Cardiac muscle cell (in vitro differentiated cells and primary cell): ENCODE results near the gene CMIP. TPM values are rescaled to one million over a fixed set of nuclear protein-coding genes. Genes with fewer than 3 reads are reported as not detected.
A peak's percentile ranks its signal among the peaks of the same experiment; 100 is the strongest.

Experiments used
- DNase-seq, 2 donors: peaks; one replicate each; pipeline versions ENCODE4 v3.0.0 to v3.0.0-alpha.2; 2010 to 2017; ENCODE audit warnings: low read depth in 1 of 2, low spot score in 1 of 2
- H3K27ac ChIP-seq: fragments of 200-600 bp; sonication (generic); 2 replicates; pipeline ENCODE4 v1.5.1; 2016
- H3K27me3 ChIP-seq: fragments of 200-600 bp; sonication (generic); 2 replicates; pipeline ENCODE4 v1.6.0; 2016; ENCODE audit warnings: control low read depth
- H3K36me3 ChIP-seq: fragments of 200-600 bp; sonication (generic); 2 replicates; pipeline ENCODE4 v1.5.1; 2016; ENCODE audit warnings: control low read depth
- H3K4me1 ChIP-seq: fragments of 200-600 bp; sonication (generic); 2 replicates; pipeline ENCODE4 v1.8.1; 2017; ENCODE audit warnings: low read depth, mild to moderate bottlenecking, mixed run types
- H3K4me3 ChIP-seq: fragments of 200-600 bp; sonication (generic); 2 replicates; pipeline ENCODE4 v1.5.1; 2016; ENCODE audit warnings: mild to moderate bottlenecking
- H3K9me3 ChIP-seq: fragments of 200-600 bp; sonication (generic); 2 replicates; pipeline ENCODE4 v1.5.1; 2017; ENCODE audit warnings: low read depth, mild to moderate bottlenecking, control low read depth
- CTCF ChIP-seq: IDR thresholded peaks from 2 replicates; pipeline ENCODE4 v1.5.1; 2012; ENCODE audit warnings: low read depth, mild to moderate bottlenecking, low read length
- polyA plus RNA-seq: library from polyadenylated mRNA; unstranded; fragments of >200 nt; fragmentation: Nextera tagmentation; extraction: Ambion mirVana; gene quantifications from 2 replicates; pipeline ENCODE4 v1.2.1, GENCODE V29; 2016
- total RNA-seq: library from RNA; depleted of rRNA; stranded (reverse); fragments of >200 nt; gene quantifications from 2 replicates; pipeline ENCODE4 v1.2.3, GENCODE V29; 2016

Gene CMIP
- total and polyA plus RNA-seq, 2 experiments from 2014 or later = 1.8 to 22.2 TPM

- no peaks in the 10 kb centered on the region for H3K27me3 ChIP-seq
- H3K9me3 ChIP-seq = no peaks in the 10 kb centered on the region
- peaks cover 12% of the 10 kb centered on the region for H3K4me1 ChIP-seq
- DNase-seq = no peak
- no peak overlapping the region for H3K27ac ChIP-seq
- H3K4me3 ChIP-seq = no peak overlapping the region
- H3K36me3 ChIP-seq = no peaks in the 10 kb centered on the region
- no peak for TF ChIP-seq CTCF
Observed at GRCh38 chr16:81665588-81665987, 221.0 kb downstream of the CMIP start.

- TF ChIP-seq CTCF = no peak
- Histone ChIP-seq H3K4me1 (peaks cover 12% of the 10 kb centered on the region), H3K27ac (no peak overlapping the region), H3K4me3 (no peak overlapping the region), H3K27me3 (no peaks in the 10 kb centered on the region), H3K36me3 (no peaks in the 10 kb centered on the region), H3K9me3 (no peaks in the 10 kb centered on the region)
- no peak for DNase-seq
Observed at GRCh38 chr16:81666113-81666512, 221.5 kb downstream of the CMIP start.

- DNase-seq = peak in 1 of 2 donors; percentile 64
- no peaks in the 10 kb centered on the region for H3K9me3 ChIP-seq
- H3K27me3 ChIP-seq = no peaks in the 10 kb centered on the region
- no peak for TF ChIP-seq CTCF
- H3K4me1 ChIP-seq = peaks cover 12% of the 10 kb centered on the region
- H3K4me3 ChIP-seq = no peak overlapping the region
- peaks cover 6% of the 10 kb centered on the region for H3K36me3 ChIP-seq
- peak overlapping the region; percentile 79 for H3K27ac ChIP-seq
Observed at GRCh38 chr16:81668243-81669097, 223.9 kb downstream of the CMIP start.

- H3K4me1 ChIP-seq = peaks cover 12% of the 10 kb centered on the region
- H3K27ac ChIP-seq = no peak overlapping the region
- H3K27me3 ChIP-seq = no peaks in the 10 kb centered on the region
- no peak for TF ChIP-seq CTCF
- no peaks in the 10 kb centered on the region for H3K9me3 ChIP-seq
- DNase-seq = no peak
- H3K36me3 ChIP-seq = peaks cover 11% of the 10 kb centered on the region
- no peak overlapping the region for H3K4me3 ChIP-seq
Observed at GRCh38 chr16:81669473-81670350, 225.1 kb downstream of the CMIP start.

GRCh38 chr16:81671738-81672597 is 227.4 kb downstream of the CMIP start:
- no peak for TF ChIP-seq CTCF
- DNase-seq = no peak
- Histone ChIP-seq H3K4me1 (peaks cover 12% of the 10 kb centered on the region), H3K4me3 (no peak overlapping the region), H3K36me3 (peaks cover 11% of the 10 kb centered on the region), H3K27me3 (no peaks in the 10 kb centered on the region), H3K9me3 (no peaks in the 10 kb centered on the region), H3K27ac (no peak overlapping the region)
